ENCODE results near the gene ERFL. TPM values are rescaled to one million over a fixed set of nuclear protein-coding genes. Genes with fewer than 3 reads are reported as not detected.

The ERFL gene
- polyA plus RNA-seq, 1 experiment = 0.04 TPM

- ChIA-PET POLR2A (no interaction called here), CTCF (interaction anchor here (0.7 to 1.5 kb wide), 3 partner anchors 12 to 29 kb away, joined by 3 to 5 read pairs (median 3); no protein-coding TSS in a partner anchor)
- Histone ChIP-seq H3K4me3 (ENCODE audit: low read depth, low read length) (no peak overlapping the region), H3K36me3 (ENCODE audit: control insufficient read depth, insufficient read depth, low read length) (no peaks in the 10 kb centered on the region), H3K27me3 (ENCODE audit: control insufficient read depth, insufficient read depth, low read length) (peaks cover 61% of the 10 kb centered on the region)
- peak; percentile 50 for TF ChIP-seq CTCF (IDR thresholded peaks at IDR 0.05; ENCODE audit: insufficient read depth, low read depth, low read length)
- no peak for DNase-seq (ENCODE audit: low read depth)
These were observed 2.8 kb upstream of the ERFL start for GRCh38 chr19:41930926-41931592.

- ChIA-PET POLR2A (no interaction called here), CTCF (interaction anchor here (0.7 to 1.5 kb wide), 3 partner anchors 11 to 29 kb away, joined by 3 to 5 read pairs (median 3); no protein-coding TSS in a partner anchor)
- Histone ChIP-seq H3K4me3 (ENCODE audit: low read depth, low read length) (no peak overlapping the region), H3K36me3 (ENCODE audit: control insufficient read depth, insufficient read depth, low read length) (no peaks in the 10 kb centered on the region), H3K27me3 (ENCODE audit: control insufficient read depth, insufficient read depth, low read length) (peaks cover 64% of the 10 kb centered on the region)
- no peak for DNase-seq (ENCODE audit: low read depth)
- TF ChIP-seq CTCF (IDR thresholded peaks at IDR 0.05; ENCODE audit: insufficient read depth, low read depth, low read length) = no peak
These were observed 2.1 kb upstream of the ERFL start for GRCh38 chr19:41930322-41930722.

GRCh38 chr19:41929536-41930071 is 1.4 kb upstream of the ERFL start:
- Histone ChIP-seq H3K4me3 (ENCODE audit: low read depth, low read length) (no peak overlapping the region), H3K27me3 (ENCODE audit: control insufficient read depth, insufficient read depth, low read length) (peaks cover 66% of the 10 kb centered on the region), H3K36me3 (ENCODE audit: control insufficient read depth, insufficient read depth, low read length) (no peaks in the 10 kb centered on the region)
- CTCF ChIA-PET = interaction anchor here (0.7 to 1.5 kb wide), 2 partner anchors 16 to 21 kb away, joined by 3 to 5 read pairs; no protein-coding TSS in a partner anchor
- DNase-seq (ENCODE audit: low read depth) = no peak
- no peak for TF ChIP-seq CTCF (IDR thresholded peaks at IDR 0.05; ENCODE audit: insufficient read depth, low read depth, low read length)
- POLR2A ChIA-PET = no interaction called here

- no peak for TF ChIP-seq CTCF (IDR thresholded peaks at IDR 0.05; ENCODE audit: insufficient read depth, low read depth, low read length)
- Histone ChIP-seq H3K4me3 (ENCODE audit: low read depth, low read length) (peak overlapping the region; percentile 17), H3K27me3 (ENCODE audit: control insufficient read depth, insufficient read depth, low read length) (peaks cover 69% of the 10 kb centered on the region), H3K36me3 (ENCODE audit: control insufficient read depth, insufficient read depth, low read length) (no peaks in the 10 kb centered on the region)
- ChIA-PET POLR2A (no interaction called here), CTCF (interaction anchor here (0.7 to 1.0 kb wide), 2 partner anchors 9 to 17 kb away, joined by 3 to 4 read pairs; no protein-coding TSS in a partner anchor)
- no peak for DNase-seq (ENCODE audit: low read depth)
These were observed 696 bp upstream of the ERFL start for GRCh38 chr19:41928754-41929535.

Data from BJ (cell line).